Colonic mucosa (tissue), 4 donors: ENCODE measurements around the gene TTC8. TPM values are rescaled to one million over a fixed set of nuclear protein-coding genes. Genes with fewer than 3 reads are reported as not detected.

Experiments used
- DNase-seq: peaks from one replicate; pipeline ENCODE4 v3.0.0-alpha.2; 2020
- H3K27ac ChIP-seq: fragments of 200-600 bp; one replicate; pipeline ENCODE4 v1.8.0; 2021
- H3K27me3 ChIP-seq: fragments of 200-600 bp; one replicate; pipeline ENCODE4 v1.8.0; 2021
- H3K36me3 ChIP-seq: fragments of 200-600 bp; one replicate; pipeline ENCODE4 v1.8.0; 2021
- H3K4me1 ChIP-seq: fragments of 200-600 bp; one replicate; pipeline ENCODE4 v1.8.0; 2021; ENCODE audit warnings: mild to moderate bottlenecking
- H3K4me3 ChIP-seq: fragments of 200-600 bp; one replicate; pipeline ENCODE4 v1.8.0; 2021
- H3K9ac ChIP-seq, 2 donors: one replicate each; pipeline ENCODE4 v1.7.0; 2013; ENCODE audit warnings: control low read depth in 2 of 2, low read depth in 2 of 2, low read length in 2 of 2
- H3K9me3 ChIP-seq: fragments of 200-600 bp; one replicate; pipeline ENCODE4 v1.8.0; 2021
- intact Hi-C: fragments of 100-400 bp; cut with DNase I; formaldehyde crosslinking; loops from one replicate; pipeline ENCODE4 v1.14.1; 2022
- total RNA-seq, 2 donors: library from RNA; stranded (reverse); fragmentation: NEBNext Ultra II Directional in 1 of 2; extraction: Animal tissue kit (Norgen Biotek cat#: 25700) in 1 of 2; gene quantifications; one replicate each; pipeline ENCODE4 v1.2.1, GENCODE V29; 2021
- TF ChIP-seq, protein P1 (sequence below): fragments of 200-600 bp; IDR thresholded peaks from one replicate; pipeline ENCODE4 v1.8.0; 2022; ENCODE audit warnings: antibody characterized with exemption, mild to moderate bottlenecking
- donor health status: healthy.
- donor health status: DM: no; HTN: no; CAD: no.
- donor health status: DM: no; HTN: no; CAD: no.

The TTC8 gene
- total RNA-seq, 2 donors from 2014 or later = 13.5 to 17.1 TPM

DNA sequence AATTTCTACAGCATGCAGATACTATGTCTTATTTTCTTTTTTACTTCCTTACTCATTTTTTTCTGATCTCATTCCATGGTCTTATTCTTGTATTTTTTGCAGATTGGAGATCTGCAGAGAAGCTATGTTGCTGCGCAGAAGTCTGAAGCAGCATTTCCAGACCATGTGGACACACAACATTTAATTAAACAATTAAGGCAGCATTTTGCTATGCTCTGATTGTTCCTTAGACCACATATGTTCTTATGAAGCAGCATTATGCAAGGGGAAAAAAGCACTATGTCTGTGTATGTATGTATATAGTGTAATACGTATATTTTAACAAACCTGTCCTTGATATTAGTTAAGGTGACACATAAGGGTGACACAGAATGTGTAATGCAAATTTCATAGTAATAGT lies 52.7 kb downstream of the TTC8 start:
- TF ChIP-seq, protein P1, sequence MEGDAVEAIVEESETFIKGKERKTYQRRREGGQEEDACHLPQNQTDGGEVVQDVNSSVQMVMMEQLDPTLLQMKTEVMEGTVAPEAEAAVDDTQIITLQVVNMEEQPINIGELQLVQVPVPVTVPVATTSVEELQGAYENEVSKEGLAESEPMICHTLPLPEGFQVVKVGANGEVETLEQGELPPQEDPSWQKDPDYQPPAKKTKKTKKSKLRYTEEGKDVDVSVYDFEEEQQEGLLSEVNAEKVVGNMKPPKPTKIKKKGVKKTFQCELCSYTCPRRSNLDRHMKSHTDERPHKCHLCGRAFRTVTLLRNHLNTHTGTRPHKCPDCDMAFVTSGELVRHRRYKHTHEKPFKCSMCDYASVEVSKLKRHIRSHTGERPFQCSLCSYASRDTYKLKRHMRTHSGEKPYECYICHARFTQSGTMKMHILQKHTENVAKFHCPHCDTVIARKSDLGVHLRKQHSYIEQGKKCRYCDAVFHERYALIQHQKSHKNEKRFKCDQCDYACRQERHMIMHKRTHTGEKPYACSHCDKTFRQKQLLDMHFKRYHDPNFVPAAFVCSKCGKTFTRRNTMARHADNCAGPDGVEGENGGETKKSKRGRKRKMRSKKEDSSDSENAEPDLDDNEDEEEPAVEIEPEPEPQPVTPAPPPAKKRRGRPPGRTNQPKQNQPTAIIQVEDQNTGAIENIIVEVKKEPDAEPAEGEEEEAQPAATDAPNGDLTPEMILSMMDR = no peak
- Histone ChIP-seq H3K9ac (no peak overlapping the region), H3K36me3 (no peaks in the 10 kb centered on the region), H3K4me3 (no peak overlapping the region), H3K4me1 (no peaks in the 10 kb centered on the region), H3K9me3 (no peaks in the 10 kb centered on the region), H3K27ac (no peak overlapping the region), H3K27me3 (no peaks in the 10 kb centered on the region)
- intact Hi-C loops = no loop called here
- DNase-seq = no peak

DNA sequence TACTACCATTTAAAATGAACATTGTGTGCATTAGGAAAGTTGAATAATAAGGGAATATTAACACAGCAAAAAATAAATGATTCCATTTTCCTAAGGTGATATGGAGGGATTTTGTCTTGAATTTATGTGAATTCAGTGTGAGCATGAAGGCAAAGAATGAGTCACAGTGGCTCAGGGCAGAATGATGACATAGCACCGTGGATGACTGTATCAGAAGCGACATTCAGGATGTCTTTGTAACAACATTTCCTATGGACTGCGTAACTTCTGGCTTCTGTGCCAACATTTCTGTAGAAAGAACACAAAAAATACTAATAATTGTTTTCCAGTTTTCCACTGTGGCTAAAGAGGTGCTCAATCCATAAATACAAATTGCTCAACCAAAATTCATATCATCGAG lies 54.6 kb downstream of the TTC8 start:
- H3K9ac ChIP-seq = no peak overlapping the region
- intact Hi-C loops = no loop called here
- TF ChIP-seq, protein P1 = no peak
- no peaks in the 10 kb centered on the region for H3K9me3 ChIP-seq
- H3K4me3 ChIP-seq = no peak overlapping the region
- no peaks in the 10 kb centered on the region for H3K27me3 ChIP-seq
- no peaks in the 10 kb centered on the region for H3K36me3 ChIP-seq
- no peaks in the 10 kb centered on the region for H3K4me1 ChIP-seq
- no peak for DNase-seq
- no peak overlapping the region for H3K27ac ChIP-seq

DNA sequence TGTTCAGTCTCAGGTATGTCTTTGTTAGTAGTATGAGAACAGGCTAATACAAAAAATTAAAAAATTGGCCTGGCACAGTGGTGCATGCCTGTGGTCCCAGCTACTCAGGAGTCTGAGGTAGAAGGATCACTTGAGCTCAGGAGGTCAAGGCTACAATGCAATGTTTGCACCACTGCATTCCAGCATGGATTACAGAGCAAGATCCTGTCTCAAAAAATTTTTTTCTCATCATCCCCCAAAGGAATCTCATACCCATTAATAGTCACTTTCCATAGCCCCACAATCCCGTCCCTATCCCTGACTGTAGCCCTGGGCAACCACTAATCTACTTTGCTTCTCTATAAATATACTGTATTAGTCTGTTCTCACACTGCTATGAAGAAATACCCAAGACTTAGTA lies 57.8 kb downstream of the TTC8 start:
- H3K9me3 ChIP-seq = no peaks in the 10 kb centered on the region
- no peaks in the 10 kb centered on the region for H3K36me3 ChIP-seq
- no peak for DNase-seq
- H3K9ac ChIP-seq = no peak overlapping the region
- TF ChIP-seq, protein P1 = no peak
- H3K27ac ChIP-seq = no peak overlapping the region
- no peaks in the 10 kb centered on the region for H3K4me1 ChIP-seq
- no peaks in the 10 kb centered on the region for H3K27me3 ChIP-seq
- H3K4me3 ChIP-seq = no peak overlapping the region
- intact Hi-C loops = no loop called here

DNA sequence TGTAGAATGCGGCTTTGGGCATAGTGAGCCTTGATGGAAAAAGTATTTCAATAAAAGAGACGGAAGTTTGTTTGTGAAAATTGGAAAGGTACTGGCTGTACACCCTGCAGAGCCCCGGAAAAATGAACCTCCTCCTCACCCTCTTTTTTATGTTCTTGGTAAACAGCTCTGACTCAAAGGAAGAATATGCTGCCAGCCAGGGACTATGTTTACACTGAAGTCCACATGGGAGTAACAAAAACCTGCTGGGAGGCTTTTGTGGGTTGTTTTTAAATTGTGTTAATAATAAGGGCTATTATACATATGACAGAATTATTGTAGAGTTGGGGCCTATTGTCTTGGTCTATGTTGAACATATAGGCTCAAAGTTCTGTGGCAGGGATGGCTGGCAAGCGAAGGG lies 70.7 kb downstream of the TTC8 start:
- H3K4me3 ChIP-seq = no peak overlapping the region
- H3K27me3 ChIP-seq = no peaks in the 10 kb centered on the region
- TF ChIP-seq, protein P1 = no peak
- no peak overlapping the region for H3K27ac ChIP-seq
- H3K9me3 ChIP-seq = no peaks in the 10 kb centered on the region
- DNase-seq = no peak
- H3K4me1 ChIP-seq = no peaks in the 10 kb centered on the region
- no peaks in the 10 kb centered on the region for H3K36me3 ChIP-seq
- H3K9ac ChIP-seq = no peak overlapping the region
- intact Hi-C loops = no loop called here

DNA sequence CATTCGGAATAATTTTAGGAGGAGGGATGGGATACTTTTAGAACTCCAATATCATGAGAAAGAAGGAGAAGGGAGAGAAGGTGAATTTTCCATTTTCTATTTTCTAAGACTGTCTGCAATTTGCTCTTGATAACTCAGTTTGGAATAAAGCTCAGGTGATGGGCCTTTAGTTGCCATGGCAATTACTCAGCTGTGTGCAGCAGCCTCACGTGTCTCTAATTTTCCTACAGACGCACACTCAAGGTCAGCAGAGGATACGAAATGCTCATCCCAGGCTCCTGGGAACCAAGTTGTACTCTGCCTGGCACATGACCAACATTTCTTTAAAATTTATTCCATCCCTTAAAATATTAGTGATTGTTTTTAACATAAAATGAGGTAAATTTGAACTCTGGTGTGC lies 76.7 kb downstream of the TTC8 start:
- no peak overlapping the region for H3K4me3 ChIP-seq
- H3K9me3 ChIP-seq = no peaks in the 10 kb centered on the region
- TF ChIP-seq, protein P1 = no peak
- no peak overlapping the region for H3K27ac ChIP-seq
- DNase-seq = no peak
- H3K36me3 ChIP-seq = no peaks in the 10 kb centered on the region
- no peaks in the 10 kb centered on the region for H3K27me3 ChIP-seq
- no peak overlapping the region for H3K9ac ChIP-seq
- intact Hi-C loops = no loop called here
- no peaks in the 10 kb centered on the region for H3K4me1 ChIP-seq

DNA sequence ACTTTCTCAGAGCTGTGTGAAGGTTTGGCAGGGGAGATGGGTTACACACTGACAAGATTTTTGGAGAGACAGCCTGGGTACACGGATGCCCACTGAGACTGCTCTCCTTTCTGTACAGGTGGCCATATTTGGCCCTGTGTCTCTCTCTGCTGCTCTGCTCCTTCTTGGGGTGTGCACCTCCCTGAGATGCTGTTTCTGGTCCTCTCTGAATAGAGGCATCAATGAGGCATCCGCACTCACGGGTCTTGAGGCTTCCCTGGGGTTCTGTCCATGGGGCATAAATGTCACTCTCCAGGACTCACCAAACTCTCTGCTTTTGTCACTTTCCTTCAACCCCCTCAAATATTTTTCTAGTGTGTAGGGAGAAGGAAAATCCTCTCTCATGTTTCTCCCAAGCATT lies 77.5 kb downstream of the TTC8 start:
- H3K4me3 ChIP-seq = no peak overlapping the region
- H3K27ac ChIP-seq = no peak overlapping the region
- TF ChIP-seq, protein P1 = no peak
- no peaks in the 10 kb centered on the region for H3K27me3 ChIP-seq
- H3K9me3 ChIP-seq = no peaks in the 10 kb centered on the region
- no peak for DNase-seq
- H3K36me3 ChIP-seq = no peaks in the 10 kb centered on the region
- intact Hi-C loops = no loop called here
- H3K9ac ChIP-seq = no peak overlapping the region
- no peaks in the 10 kb centered on the region for H3K4me1 ChIP-seq
